ENCODE results near the gene CITED4. TPM values are rescaled to one million over a fixed set of nuclear protein-coding genes. Genes with fewer than 3 reads are reported as not detected.

Gene CITED4
- total and polyA plus RNA-seq, 2 experiments from 2014 or later, result 98.6 to 180 TPM

DNA sequence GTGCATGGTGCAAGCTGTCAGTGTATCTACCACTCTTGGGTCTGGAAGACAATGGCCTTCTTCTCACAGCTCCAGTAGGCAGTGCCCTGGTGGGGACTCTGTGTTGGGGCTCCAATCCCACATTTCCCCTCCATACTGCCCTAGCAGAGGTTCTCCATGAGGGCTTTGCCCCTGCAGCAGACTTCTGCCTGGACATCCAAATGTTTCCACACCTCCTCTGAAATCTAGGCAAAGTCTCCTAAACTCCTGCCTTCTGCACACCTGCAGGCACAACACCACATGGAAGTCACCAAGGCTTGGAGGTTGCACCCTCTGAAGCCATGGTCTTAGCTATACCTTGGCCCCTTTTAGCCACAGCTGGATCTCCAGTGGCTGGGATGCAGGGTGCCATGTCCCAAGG is 31.8 kb upstream of the CITED4 start:
- H3K9me3 ChIP-seq (ENCODE audit: low read depth), result no peaks in the 10 kb centered on the region
- no peak overlapping the region for H3K27ac ChIP-seq
- H3K4me3 ChIP-seq, result no peak overlapping the region
- no peaks in the 10 kb centered on the region for H3K4me1 ChIP-seq (ENCODE audit: low read depth)
- H3K27me3 ChIP-seq, result no peaks in the 10 kb centered on the region
- no peaks in the 10 kb centered on the region for H3K36me3 ChIP-seq
- DNase-seq (ENCODE audit: low read depth in 1 of 2, low spot score in 1 of 2), result no peak
- TF ChIP-seq, protein P1, sequence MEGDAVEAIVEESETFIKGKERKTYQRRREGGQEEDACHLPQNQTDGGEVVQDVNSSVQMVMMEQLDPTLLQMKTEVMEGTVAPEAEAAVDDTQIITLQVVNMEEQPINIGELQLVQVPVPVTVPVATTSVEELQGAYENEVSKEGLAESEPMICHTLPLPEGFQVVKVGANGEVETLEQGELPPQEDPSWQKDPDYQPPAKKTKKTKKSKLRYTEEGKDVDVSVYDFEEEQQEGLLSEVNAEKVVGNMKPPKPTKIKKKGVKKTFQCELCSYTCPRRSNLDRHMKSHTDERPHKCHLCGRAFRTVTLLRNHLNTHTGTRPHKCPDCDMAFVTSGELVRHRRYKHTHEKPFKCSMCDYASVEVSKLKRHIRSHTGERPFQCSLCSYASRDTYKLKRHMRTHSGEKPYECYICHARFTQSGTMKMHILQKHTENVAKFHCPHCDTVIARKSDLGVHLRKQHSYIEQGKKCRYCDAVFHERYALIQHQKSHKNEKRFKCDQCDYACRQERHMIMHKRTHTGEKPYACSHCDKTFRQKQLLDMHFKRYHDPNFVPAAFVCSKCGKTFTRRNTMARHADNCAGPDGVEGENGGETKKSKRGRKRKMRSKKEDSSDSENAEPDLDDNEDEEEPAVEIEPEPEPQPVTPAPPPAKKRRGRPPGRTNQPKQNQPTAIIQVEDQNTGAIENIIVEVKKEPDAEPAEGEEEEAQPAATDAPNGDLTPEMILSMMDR (IDR thresholded peaks at IDR 0.05; ENCODE audit: low read depth, low read length), result no peak

DNA sequence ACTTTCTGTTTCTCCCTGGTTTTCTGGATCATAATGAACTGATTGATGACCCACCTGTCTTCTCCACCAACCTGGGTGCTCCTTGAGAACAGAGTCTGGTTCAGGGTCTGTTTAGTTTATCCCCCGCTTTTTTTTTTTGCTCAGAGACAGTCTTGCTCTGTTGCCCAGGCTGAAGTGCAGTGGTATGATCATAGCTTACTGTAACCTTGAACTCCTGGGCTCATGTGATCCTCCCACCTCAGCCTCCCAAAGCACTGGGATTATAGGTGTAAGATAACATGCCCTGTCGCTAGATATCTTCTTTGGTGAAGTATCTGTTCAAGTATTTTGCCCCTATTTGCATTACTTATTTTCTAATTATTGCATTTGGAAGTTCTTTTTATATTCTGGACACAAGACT is 30.2 kb upstream of the CITED4 start:
- H3K4me3 ChIP-seq, result no peak overlapping the region
- H3K27ac ChIP-seq, result no peak overlapping the region
- TF ChIP-seq, protein P1 (IDR thresholded peaks at IDR 0.05; ENCODE audit: low read depth, low read length), result no peak
- H3K27me3 ChIP-seq, result no peaks in the 10 kb centered on the region
- DNase-seq (ENCODE audit: low read depth in 1 of 2, low spot score in 1 of 2), result no peak
- H3K36me3 ChIP-seq, result no peaks in the 10 kb centered on the region
- H3K4me1 ChIP-seq (ENCODE audit: low read depth), result no peaks in the 10 kb centered on the region
- H3K9me3 ChIP-seq (ENCODE audit: low read depth), result no peaks in the 10 kb centered on the region

- H3K9me3 ChIP-seq (ENCODE audit: low read depth), result no peaks in the 10 kb centered on the region
- no peaks in the 10 kb centered on the region for H3K36me3 ChIP-seq
- no peak for DNase-seq (ENCODE audit: low read depth in 1 of 2, low spot score in 1 of 2)
- H3K27ac ChIP-seq, result no peak overlapping the region
- TF ChIP-seq, protein P1 (IDR thresholded peaks at IDR 0.05; ENCODE audit: low read depth, low read length), result no peak
- H3K4me1 ChIP-seq (ENCODE audit: low read depth), result no peaks in the 10 kb centered on the region
- H3K27me3 ChIP-seq, result peaks cover 12% of the 10 kb centered on the region
- no peak overlapping the region for H3K4me3 ChIP-seq
Observed at GRCh38 chr1:40890771-40891170, 28.6 kb upstream of the CITED4 start.

- Histone ChIP-seq H3K9me3 (ENCODE audit: low read depth) (no peaks in the 10 kb centered on the region), H3K36me3 (no peaks in the 10 kb centered on the region), H3K4me1 (ENCODE audit: low read depth) (no peaks in the 10 kb centered on the region), H3K27ac (no peak overlapping the region), H3K4me3 (no peak overlapping the region), H3K27me3 (peaks cover 36% of the 10 kb centered on the region)
- DNase-seq (ENCODE audit: low read depth in 1 of 2, low spot score in 1 of 2), result no peak
- TF ChIP-seq, protein P1 (IDR thresholded peaks at IDR 0.05; ENCODE audit: low read depth, low read length), result no peak
Observed at GRCh38 chr1:40887652-40888051, 25.5 kb upstream of the CITED4 start.

DNA sequence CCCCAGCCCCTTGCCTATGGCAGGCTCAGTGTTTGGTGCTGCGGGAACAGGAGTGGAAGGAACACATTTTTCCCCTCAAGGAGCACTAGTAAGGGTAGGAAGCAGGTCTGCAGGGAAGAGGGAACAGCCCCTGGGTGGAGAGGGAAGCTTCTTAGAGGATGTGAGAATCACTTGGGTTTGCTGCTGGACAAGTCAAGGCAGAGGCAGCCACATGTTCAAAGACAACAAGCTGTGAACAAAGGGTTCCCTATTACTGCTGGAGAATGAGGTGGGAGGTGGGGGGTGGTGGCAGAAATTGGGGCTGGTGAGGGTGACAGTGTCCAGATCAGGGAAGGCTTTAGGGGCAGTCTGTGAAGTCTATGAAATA is 24.8 kb upstream of the CITED4 start:
- H3K4me3 ChIP-seq, result no peak overlapping the region
- peaks cover 36% of the 10 kb centered on the region for H3K27me3 ChIP-seq
- H3K27ac ChIP-seq, result no peak overlapping the region
- TF ChIP-seq, protein P1 (IDR thresholded peaks at IDR 0.05; ENCODE audit: low read depth, low read length), result no peak
- H3K36me3 ChIP-seq, result no peaks in the 10 kb centered on the region
- no peak for DNase-seq (ENCODE audit: low read depth in 1 of 2, low spot score in 1 of 2)
- H3K9me3 ChIP-seq (ENCODE audit: low read depth), result no peaks in the 10 kb centered on the region
- H3K4me1 ChIP-seq (ENCODE audit: low read depth), result no peaks in the 10 kb centered on the region
